Cardiac muscle cell (in vitro differentiated cells and primary cell): ENCODE measurements around the gene FOS. TPM values are rescaled to one million over a fixed set of nuclear protein-coding genes. Genes with fewer than 3 reads are reported as not detected.

Source experiments
- DNase-seq, 2 donors: peaks; one replicate each; pipeline versions ENCODE4 v3.0.0 to v3.0.0-alpha.2; 2010 to 2017; ENCODE audit warnings: low read depth in 1 of 2, low spot score in 1 of 2
- H3K27ac ChIP-seq: fragments of 200-600 bp; sonication (generic); 2 replicates; pipeline ENCODE4 v1.5.1; 2016
- H3K27me3 ChIP-seq: fragments of 200-600 bp; sonication (generic); 2 replicates; pipeline ENCODE4 v1.6.0; 2016; ENCODE audit warnings: control low read depth
- H3K36me3 ChIP-seq: fragments of 200-600 bp; sonication (generic); 2 replicates; pipeline ENCODE4 v1.5.1; 2016; ENCODE audit warnings: control low read depth
- H3K4me1 ChIP-seq: fragments of 200-600 bp; sonication (generic); 2 replicates; pipeline ENCODE4 v1.8.1; 2017; ENCODE audit warnings: low read depth, mild to moderate bottlenecking, mixed run types
- H3K4me3 ChIP-seq: fragments of 200-600 bp; sonication (generic); 2 replicates; pipeline ENCODE4 v1.5.1; 2016; ENCODE audit warnings: mild to moderate bottlenecking
- H3K9me3 ChIP-seq: fragments of 200-600 bp; sonication (generic); 2 replicates; pipeline ENCODE4 v1.5.1; 2017; ENCODE audit warnings: low read depth, mild to moderate bottlenecking, control low read depth
- polyA plus RNA-seq: library from polyadenylated mRNA; unstranded; fragments of >200 nt; fragmentation: Nextera tagmentation; extraction: Ambion mirVana; gene quantifications from 2 replicates; pipeline ENCODE4 v1.2.1, GENCODE V29; 2016
- total RNA-seq: library from RNA; depleted of rRNA; stranded (reverse); fragments of >200 nt; gene quantifications from 2 replicates; pipeline ENCODE4 v1.2.3, GENCODE V29; 2016
- TF ChIP-seq, protein P1 (sequence below): IDR thresholded peaks from 2 replicates; pipeline ENCODE4 v1.5.1; 2012; ENCODE audit warnings: low read depth, mild to moderate bottlenecking, low read length

The FOS gene
- total and polyA plus RNA-seq, 2 experiments from 2014 or later: 45.3 to 66.0 TPM

DNA sequence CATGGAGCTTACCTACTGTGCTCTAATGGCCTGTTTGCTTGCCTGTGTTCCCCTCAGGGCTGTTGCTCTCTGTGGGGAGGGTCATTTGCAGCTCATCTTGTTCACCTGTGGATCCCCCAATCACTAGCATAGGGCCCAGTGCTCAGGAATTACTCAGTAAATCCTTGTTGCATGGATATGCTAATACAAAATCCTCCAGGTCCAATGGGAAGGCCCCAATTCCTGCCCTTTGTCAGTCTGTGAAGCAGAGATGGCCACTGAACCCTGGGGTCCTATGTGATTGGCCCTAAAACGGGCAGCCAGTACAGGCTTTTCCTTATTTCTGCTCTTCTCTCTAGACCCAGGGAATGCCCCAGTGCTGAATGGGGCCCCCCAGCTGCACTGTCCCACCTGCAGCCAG, 44.1 kb downstream of the FOS start:
- Histone ChIP-seq H3K4me3 (no peak overlapping the region), H3K27me3 (no peaks in the 10 kb centered on the region), H3K9me3 (no peaks in the 10 kb centered on the region), H3K4me1 (peaks cover 7% of the 10 kb centered on the region), H3K27ac (no peak overlapping the region), H3K36me3 (no peaks in the 10 kb centered on the region)
- TF ChIP-seq, protein P1, sequence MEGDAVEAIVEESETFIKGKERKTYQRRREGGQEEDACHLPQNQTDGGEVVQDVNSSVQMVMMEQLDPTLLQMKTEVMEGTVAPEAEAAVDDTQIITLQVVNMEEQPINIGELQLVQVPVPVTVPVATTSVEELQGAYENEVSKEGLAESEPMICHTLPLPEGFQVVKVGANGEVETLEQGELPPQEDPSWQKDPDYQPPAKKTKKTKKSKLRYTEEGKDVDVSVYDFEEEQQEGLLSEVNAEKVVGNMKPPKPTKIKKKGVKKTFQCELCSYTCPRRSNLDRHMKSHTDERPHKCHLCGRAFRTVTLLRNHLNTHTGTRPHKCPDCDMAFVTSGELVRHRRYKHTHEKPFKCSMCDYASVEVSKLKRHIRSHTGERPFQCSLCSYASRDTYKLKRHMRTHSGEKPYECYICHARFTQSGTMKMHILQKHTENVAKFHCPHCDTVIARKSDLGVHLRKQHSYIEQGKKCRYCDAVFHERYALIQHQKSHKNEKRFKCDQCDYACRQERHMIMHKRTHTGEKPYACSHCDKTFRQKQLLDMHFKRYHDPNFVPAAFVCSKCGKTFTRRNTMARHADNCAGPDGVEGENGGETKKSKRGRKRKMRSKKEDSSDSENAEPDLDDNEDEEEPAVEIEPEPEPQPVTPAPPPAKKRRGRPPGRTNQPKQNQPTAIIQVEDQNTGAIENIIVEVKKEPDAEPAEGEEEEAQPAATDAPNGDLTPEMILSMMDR: no peak
- DNase-seq: no peak

DNA sequence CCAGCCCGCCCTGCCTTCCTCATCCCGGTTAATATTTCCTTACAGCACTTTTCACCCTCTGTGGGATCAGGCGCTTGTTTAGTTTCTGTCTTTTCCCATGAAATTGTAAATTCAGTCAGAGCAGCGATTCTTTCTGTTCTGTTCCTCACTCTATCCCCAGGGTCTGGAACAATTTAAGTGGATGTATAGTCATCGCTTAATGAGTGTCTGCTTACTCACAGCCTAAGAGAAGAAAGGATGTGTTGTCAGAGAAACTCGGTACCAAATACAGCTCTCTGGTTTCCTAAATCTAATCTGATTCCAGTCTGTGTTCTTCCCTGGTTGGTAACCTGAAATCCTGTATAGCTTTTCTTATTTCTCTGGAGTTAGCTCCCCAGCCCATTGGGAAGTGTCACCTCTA, 44.9 kb downstream of the FOS start:
- DNase-seq: no peak
- Histone ChIP-seq H3K9me3 (no peaks in the 10 kb centered on the region), H3K36me3 (no peaks in the 10 kb centered on the region), H3K27me3 (no peaks in the 10 kb centered on the region), H3K4me3 (no peak overlapping the region), H3K27ac (no peak overlapping the region), H3K4me1 (peaks cover 10% of the 10 kb centered on the region)
- TF ChIP-seq, protein P1: no peak

DNA sequence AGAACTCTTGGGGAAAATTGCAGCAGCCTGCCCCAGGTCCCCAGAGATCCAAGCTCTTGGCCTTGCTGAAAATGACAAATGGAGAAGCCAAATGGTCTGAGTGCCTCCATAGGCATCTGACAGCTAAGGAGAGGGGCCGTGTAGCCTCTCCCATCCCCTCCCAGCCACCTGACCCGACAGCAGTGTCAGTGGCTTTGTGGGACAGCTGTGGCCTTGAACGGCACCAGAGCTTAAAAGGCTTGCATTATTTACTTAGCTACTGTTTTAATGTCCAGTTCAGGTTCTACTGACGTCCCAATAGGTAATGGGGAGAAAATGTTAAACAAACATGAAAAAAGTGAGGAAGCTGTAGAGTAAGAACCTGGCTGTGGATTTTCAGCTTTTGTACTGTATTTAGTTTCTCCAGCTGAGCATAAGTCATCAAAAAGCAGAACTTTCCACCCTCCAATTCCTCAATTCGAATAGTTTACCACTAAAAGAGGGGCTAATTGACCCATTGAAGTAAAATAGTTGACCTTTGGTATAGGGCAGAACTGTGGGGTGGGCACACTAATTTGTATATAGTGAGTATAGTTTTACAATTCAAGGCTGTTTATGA, 50.0 kb downstream of the FOS start:
- Histone ChIP-seq H3K9me3 (no peaks in the 10 kb centered on the region), H3K27ac (peak overlapping the region; percentile 28)
- DNase-seq: no peak

DNA sequence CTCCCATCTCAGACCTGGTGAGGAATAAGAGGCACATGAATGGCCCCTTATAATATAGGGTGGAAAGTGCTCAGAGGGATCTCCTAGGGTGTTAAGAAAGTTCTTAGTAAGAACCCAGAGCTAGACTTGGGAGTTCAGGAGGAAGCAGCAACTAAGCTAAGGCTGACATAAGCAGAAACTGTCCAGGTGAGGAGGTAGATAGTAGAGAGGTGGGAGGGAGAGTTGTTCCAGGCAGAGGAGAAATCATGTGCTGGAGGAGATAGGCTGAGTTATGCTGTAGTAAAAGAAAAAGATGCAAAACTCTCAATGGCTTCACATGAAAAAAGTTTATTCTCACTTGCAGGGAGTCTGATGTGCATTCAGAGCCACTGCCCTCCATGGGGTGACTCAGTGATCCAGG, 50.7 kb downstream of the FOS start:
- no peaks in the 10 kb centered on the region for H3K9me3 ChIP-seq
- DNase-seq: no peak
- TF ChIP-seq, protein P1: no peak
- H3K27me3 ChIP-seq: no peaks in the 10 kb centered on the region
- H3K36me3 ChIP-seq: no peaks in the 10 kb centered on the region
- peaks cover 10% of the 10 kb centered on the region for H3K4me1 ChIP-seq
- no peak overlapping the region for H3K27ac ChIP-seq
- H3K4me3 ChIP-seq: no peak overlapping the region

More for the DNA sequence above, 50.0 kb downstream of the FOS start:
- Histone ChIP-seq H3K36me3 (no peaks in the 10 kb centered on the region), H3K27me3 (no peaks in the 10 kb centered on the region), H3K4me3 (no peak overlapping the region), H3K4me1 (peaks cover 10% of the 10 kb centered on the region)
- TF ChIP-seq, protein P1: no peak

DNA sequence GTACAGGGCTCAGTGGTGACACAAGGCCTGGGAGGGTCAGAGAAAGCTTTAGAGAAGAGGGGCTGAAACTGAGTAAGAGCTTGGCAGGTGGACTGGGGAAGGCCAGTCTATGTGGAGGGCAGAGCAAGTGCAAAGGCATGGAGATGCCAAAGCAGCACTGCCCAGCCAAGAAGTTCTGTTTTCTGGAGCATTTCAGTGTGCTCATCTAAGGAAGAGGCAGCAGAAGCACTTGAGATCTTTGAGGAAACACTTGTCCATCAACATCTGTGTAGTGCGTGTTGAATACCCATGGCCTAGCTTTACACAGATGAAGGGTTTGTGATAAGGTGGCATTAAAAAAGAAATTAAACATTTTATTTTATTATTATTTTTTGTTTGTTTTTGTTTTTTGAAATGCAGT, 52.8 kb downstream of the FOS start:
- Histone ChIP-seq H3K4me3 (no peak overlapping the region), H3K4me1 (peaks cover 10% of the 10 kb centered on the region), H3K27ac (no peak overlapping the region), H3K9me3 (no peaks in the 10 kb centered on the region), H3K36me3 (no peaks in the 10 kb centered on the region), H3K27me3 (no peaks in the 10 kb centered on the region)
- TF ChIP-seq, protein P1: no peak
- DNase-seq: no peak

Other genes with a start within 250 kb of the FOS start
- 13.6 and 21.7 TPM in 2 replicates for gene MLH3, start 227.4 kb upstream of the FOS start, total RNA-seq
- 24.4 and 30.8 TPM in 2 replicates for gene MLH3, start 227.4 kb upstream of the FOS start, polyA plus RNA-seq
- gene ACYP1, start 214.8 kb upstream of the FOS start, total RNA-seq: 28.7 and 41.3 TPM in 2 replicates
- gene ACYP1, start 214.8 kb upstream of the FOS start, polyA plus RNA-seq: 61.5 and 86.7 TPM in 2 replicates
- gene ZC2HC1C, start 209.2 kb upstream of the FOS start, total RNA-seq: 2.5 and 8.2 TPM in 2 replicates
- 7.7 and 9.8 TPM in 2 replicates for gene ZC2HC1C, start 209.2 kb upstream of the FOS start, polyA plus RNA-seq
- gene NEK9, start 151.8 kb upstream of the FOS start, total RNA-seq: 74.7 and 124 TPM in 2 replicates
- gene NEK9, start 151.8 kb upstream of the FOS start, polyA plus RNA-seq: 62.5 and 81.5 TPM in 2 replicates
- gene TMED10, start 102.2 kb upstream of the FOS start, total RNA-seq: 158 and 206 TPM in 2 replicates
- 259 and 295 TPM in 2 replicates for gene TMED10, start 102.2 kb upstream of the FOS start, polyA plus RNA-seq
- 15.2 and 22.0 TPM in 2 replicates for gene JDP2, start 149.2 kb downstream of the FOS start, total RNA-seq
- 9.7 and 12.5 TPM in 2 replicates for gene JDP2, start 149.2 kb downstream of the FOS start, polyA plus RNA-seq
- gene BATF, start 243.6 kb downstream of the FOS start, total RNA-seq: not detected in 2 replicates
- not detected in 2 replicates for gene BATF, start 243.6 kb downstream of the FOS start, polyA plus RNA-seq